Measurements from ENCODE around the gene MAP2K5. TPM values are rescaled to one million over a fixed set of nuclear protein-coding genes. Genes with fewer than 3 reads are reported as not detected.

MAP2K5 gene
- total and polyA plus RNA-seq, 10 of the 15 experiments (the other 5 are each of a cell fraction or from before 2014, with no cell fraction given), result 1.3 to 19.4 (median 9.6) TPM

- H3K4me1 ChIP-seq (ENCODE audit: control insufficient read depth, insufficient read depth, low read length), result peaks cover 33% of the 10 kb centered on the region
- H3K4me3 ChIP-seq, result no peak overlapping the region
- intact Hi-C loops (cut with micrococcal nuclease; ENCODE audit: unreplicated experiment) (no loop called here), in situ Hi-C loops (cut with MboI) (no loop called here)
- ChIA-PET CTCF (interaction anchor here (0.8 to 5.6 kb wide), 20 partner anchors 9 to 838 kb away, joined by 3 to 52 read pairs (median 4); no protein-coding TSS in a partner anchor), SMC1A (ENCODE audit: uncharacterized antibody, unreplicated experiment) (interaction anchor here (0.8 to 8.3 kb wide), 22 partner anchors 9 to 843 kb away, joined by 3 to 50 read pairs (median 4); no protein-coding TSS in a partner anchor), RAD21 (ENCODE audit: unreplicated experiment) (interaction anchor here (0.9 to 3.3 kb wide), 22 partner anchors 9 to 371 kb away, joined by 3 to 22 read pairs (median 4); partner anchors contain the start of gene C15orf61), POLR2A (interaction anchor here (1.1 kb wide), 1 partner anchor 56 kb away, joined by 4 read pairs; no protein-coding TSS in a partner anchor)
- H3K27me3 ChIP-seq (replicated peaks in 1 of 2; ENCODE audit: control insufficient read depth in 2 of 2, insufficient read depth in 2 of 2, low read length in 1 of 2), result no peaks in the 10 kb centered on the region
- peak overlapping the region; percentile 49 for H3K4me2 ChIP-seq (ENCODE audit: control insufficient read depth, insufficient read depth)
- no TSS peak for BruUV-seq (replicated peaks)
- DNase-seq (ENCODE audit: low read depth, low spot score) (peak; percentile 82), ATAC-seq (peak; percentile 94), FAIRE-seq (peak; percentile 89)
- no peak overlapping the region for H3K9ac ChIP-seq (ENCODE audit: control insufficient read depth, insufficient read depth, low read length)
- H3K27ac ChIP-seq (ENCODE audit: control insufficient read depth, insufficient read depth), result peak overlapping the region; percentile 63
- 0% methylated on average over 4 of the region's 4 CpGs for WGBS (ENCODE audit: insufficient coverage, insufficient replicate concordance, low lambda C conversion rate, missing lambda C conversion rate)
- no peaks in the 10 kb centered on the region for H3K36me3 ChIP-seq (ENCODE audit: control insufficient read depth in 2 of 2, insufficient read depth in 2 of 2, low read length in 1 of 2)
- no peaks in the 10 kb centered on the region for H4K20me1 ChIP-seq (ENCODE audit: control insufficient read depth, insufficient read depth)
- H2AFZ ChIP-seq (ENCODE audit: control insufficient read depth, low read depth, low read length), result no peak overlapping the region; the same call in 1 of the 2 replicates
- H3K9me3 ChIP-seq (replicated peaks; ENCODE audit: control insufficient read depth, insufficient read depth, low read length), result no peaks in the 10 kb centered on the region
- H3K79me2 ChIP-seq (ENCODE audit: control insufficient read depth, insufficient read depth, low read length), result no peaks in the 10 kb centered on the region
- TF ChIP-seq HDAC2 (IDR thresholded peaks at IDR 0.05), result no peak
- TF ChIP-seq BRCA1 (IDR thresholded peaks at IDR 0.05; ENCODE audit: low read depth, low read length), result no peak
- no peak for TF ChIP-seq RAD51 (IDR thresholded peaks at IDR 0.05)
- no peak for TF ChIP-seq ATF2 (IDR thresholded peaks at IDR 0.05; ENCODE audit: low read length)
- peak; percentile 68 for TF ChIP-seq RUNX3 (IDR thresholded peaks at IDR 0.05; ENCODE audit: low read length)
- TF ChIP-seq ESRRA (IDR thresholded peaks at IDR 0.05; ENCODE audit: low read length), result no peak
- no peak for TF ChIP-seq STAT3 (IDR thresholded peaks at IDR 0.05; ENCODE audit: low read depth, low read length)
- TF ChIP-seq EP300 (IDR thresholded peaks at IDR 0.05; ENCODE audit: borderline replicate concordance in 1 of 2, control insufficient read depth in 1 of 2, low read depth in 2 of 2, low read length in 2 of 2), result peak; percentile 73 to 88
- no peak for TF ChIP-seq SPI1 (IDR thresholded peaks at IDR 0.05; ENCODE audit: borderline replicate concordance, insufficient read depth, low read depth, low read length)
- TF ChIP-seq USF1 (IDR thresholded peaks at IDR 0.05; ENCODE audit: borderline replicate concordance, extremely low read length, insufficient read depth, low read depth, low read length), result no peak
- TF ChIP-seq HCFC1 (IDR thresholded peaks at IDR 0.05; ENCODE audit: low read length), result no peak
- TF ChIP-seq E2F4 (IDR thresholded peaks at IDR 0.05; ENCODE audit: low read depth, low read length), result no peak
- no peak for TF ChIP-seq NKRF (conservative IDR thresholded peaks at IDR 0.05)
- TF ChIP-seq NR2C2 (IDR thresholded peaks at IDR 0.05; ENCODE audit: borderline replicate concordance, control insufficient read depth, insufficient read length, low read depth), result no peak
- TF ChIP-seq MXI1 (IDR thresholded peaks at IDR 0.05; ENCODE audit: low read depth, low read length), result no peak
- no peak for TF ChIP-seq CBX3 (IDR thresholded peaks at IDR 0.05; ENCODE audit: borderline replicate concordance, low read depth)
- TF ChIP-seq SMC3 (IDR thresholded peaks at IDR 0.05; ENCODE audit: borderline replicate concordance, low read length), result 0 out of 2 replicates have a peak, but pooled peaks have one; percentile 7
- no peak for TF ChIP-seq IRF4 (IDR thresholded peaks at IDR 0.05; ENCODE audit: low read depth, low read length)
These were observed 241.7 kb downstream of the MAP2K5 start for GRCh38 chr15:67784090-67784781.

Measured in GM12878 (cell line).